Neuronal stem cell (in vitro differentiated cells): ENCODE results near the gene LILRB4.

Experiments used
- DNase-seq: peaks from one replicate; pipeline ENCODE4 v3.0.0-alpha.2; 2013; ENCODE audit warnings: low spot score
- H2AFZ ChIP-seq: one replicate; pipeline ENCODE4 v1.6.1; 2013; ENCODE audit warnings: mild to moderate bottlenecking, low read length, inconsistent platforms
- H2AK5ac ChIP-seq: 2 replicates; pipeline ENCODE4 v1.6.1; 2013; ENCODE audit warnings: low read depth, mild to moderate bottlenecking, inconsistent platforms, low read length, moderate library complexity, mixed read lengths
- H2BK120ac ChIP-seq: 2 replicates; pipeline ENCODE4 v1.6.1; 2013; ENCODE audit warnings: low read depth, mild to moderate bottlenecking, inconsistent platforms, low read length, moderate library complexity, mixed read lengths
- H2BK12ac ChIP-seq: one replicate; pipeline ENCODE4 v1.6.1; 2013; ENCODE audit warnings: low read length, inconsistent platforms
- H2BK15ac ChIP-seq: 2 replicates; pipeline ENCODE4 v1.6.1; 2013; ENCODE audit warnings: mild to moderate bottlenecking, low read length, inconsistent platforms, mixed read lengths
- H2BK5ac ChIP-seq: one replicate; pipeline ENCODE4 v1.6.1; 2013; ENCODE audit warnings: inconsistent platforms, mild to moderate bottlenecking, low read length, moderate library complexity
- H3K14ac ChIP-seq: one replicate; pipeline ENCODE4 v1.6.1; 2013; ENCODE audit warnings: low read length, inconsistent platforms
- H3K18ac ChIP-seq: 2 replicates; pipeline ENCODE4 v1.6.1; 2013; ENCODE audit warnings: low read length, inconsistent platforms
- H3K23ac ChIP-seq: 2 replicates; pipeline ENCODE4 v1.6.1; 2013; ENCODE audit warnings: low read depth, mild to moderate bottlenecking, mixed read lengths, low read length, inconsistent platforms; ENCODE audit not compliant: poor library complexity
- H3K27ac ChIP-seq: replicated peaks from 3 replicates; pipeline ENCODE4 v1.5.1; 2013; ENCODE audit warnings: low read length, inconsistent platforms
- H3K27me3 ChIP-seq, 3 experiments: 2 replicates each; pipeline ENCODE4 v1.6.1; 2013; ENCODE audit warnings: low read length in 3 of 3, mild to moderate bottlenecking in 2 of 3, inconsistent platforms in 1 of 3, low read depth in 1 of 3, mixed read lengths in 1 of 3, moderate library complexity in 1 of 3; ENCODE audit not compliant: control insufficient read depth in 3 of 3, insufficient read depth in 3 of 3
- H3K36me3 ChIP-seq, 2 donors: replicated peaks in 1 of 2; 2 replicates each; pipeline ENCODE4 v1.6.1; 2013; ENCODE audit warnings: low read length in 2 of 2; ENCODE audit not compliant: control insufficient read depth in 2 of 2, insufficient read depth in 2 of 2
- H3K4ac ChIP-seq: 2 replicates; pipeline ENCODE4 v1.6.1; 2013; ENCODE audit warnings: inconsistent platforms, mild to moderate bottlenecking, low read length, moderate library complexity
- H3K4me1 ChIP-seq, 2 donors: 1 replicate in 1 of 2; 2 replicates in 1 of 2; pipeline ENCODE4 v1.6.1; 2013; ENCODE audit warnings: low read length in 2 of 2, low read depth in 1 of 2; ENCODE audit not compliant: control insufficient read depth in 2 of 2, insufficient read depth in 1 of 2
- H3K4me2 ChIP-seq: one replicate; pipeline ENCODE4 v1.6.1; 2013; ENCODE audit warnings: mild to moderate bottlenecking, low read length, inconsistent platforms; ENCODE audit not compliant: insufficient read depth, poor library complexity, severe bottlenecking
- H3K4me3 ChIP-seq, 2 donors: 2 replicates each; pipeline ENCODE4 v1.5.1; 2013; ENCODE audit warnings: low read length in 2 of 2, mild to moderate bottlenecking in 2 of 2, inconsistent platforms in 1 of 2, moderate library complexity in 1 of 2
- H3K79me1 ChIP-seq: one replicate; pipeline ENCODE4 v1.6.1; 2013; ENCODE audit warnings: low read depth, mild to moderate bottlenecking, inconsistent platforms, low read length, moderate library complexity
- H3K9ac ChIP-seq: one replicate; pipeline ENCODE4 v1.6.1; 2013; ENCODE audit warnings: mild to moderate bottlenecking, low read depth, low read length, inconsistent platforms; ENCODE audit not compliant: poor library complexity
- H3K9me3 ChIP-seq, 2 donors: replicated peaks in 1 of 2; 2 replicates each; pipeline versions ENCODE3 to v1.6.1; 2013; ENCODE audit warnings: low read length in 2 of 2, mild to moderate bottlenecking in 2 of 2, inconsistent platforms in 1 of 2, low read depth in 1 of 2, mixed read lengths in 1 of 2, moderate library complexity in 1 of 2; ENCODE audit not compliant: control insufficient read depth in 2 of 2, insufficient read depth in 1 of 2
- H4K8ac ChIP-seq: one replicate; pipeline ENCODE4 v1.6.1; 2013; ENCODE audit warnings: low read depth, mild to moderate bottlenecking, inconsistent platforms, low read length, moderate library complexity
- H4K91ac ChIP-seq: one replicate; pipeline ENCODE4 v1.6.1; 2013; ENCODE audit warnings: low read length, low read depth, mild to moderate bottlenecking, inconsistent platforms; ENCODE audit not compliant: poor library complexity
- WGBS, 2 donors: extraction: QIAGEN DNeasy Blood & Tissue Kit; methylation state at CpG; one replicate each; pipeline ENCODE4 v1.1.7; 2013; ENCODE audit warnings: missing lambda C conversion rate in 2 of 2, mixed read lengths in 1 of 2; ENCODE audit not compliant: insufficient read length in 2 of 2, insufficient replicate concordance in 1 of 2; ENCODE audit errors: extremely low coverage in 2 of 2; 5-methylcytosine and 5-hydroxymethylcytosine counted together

The LILRB4 gene

DNA sequence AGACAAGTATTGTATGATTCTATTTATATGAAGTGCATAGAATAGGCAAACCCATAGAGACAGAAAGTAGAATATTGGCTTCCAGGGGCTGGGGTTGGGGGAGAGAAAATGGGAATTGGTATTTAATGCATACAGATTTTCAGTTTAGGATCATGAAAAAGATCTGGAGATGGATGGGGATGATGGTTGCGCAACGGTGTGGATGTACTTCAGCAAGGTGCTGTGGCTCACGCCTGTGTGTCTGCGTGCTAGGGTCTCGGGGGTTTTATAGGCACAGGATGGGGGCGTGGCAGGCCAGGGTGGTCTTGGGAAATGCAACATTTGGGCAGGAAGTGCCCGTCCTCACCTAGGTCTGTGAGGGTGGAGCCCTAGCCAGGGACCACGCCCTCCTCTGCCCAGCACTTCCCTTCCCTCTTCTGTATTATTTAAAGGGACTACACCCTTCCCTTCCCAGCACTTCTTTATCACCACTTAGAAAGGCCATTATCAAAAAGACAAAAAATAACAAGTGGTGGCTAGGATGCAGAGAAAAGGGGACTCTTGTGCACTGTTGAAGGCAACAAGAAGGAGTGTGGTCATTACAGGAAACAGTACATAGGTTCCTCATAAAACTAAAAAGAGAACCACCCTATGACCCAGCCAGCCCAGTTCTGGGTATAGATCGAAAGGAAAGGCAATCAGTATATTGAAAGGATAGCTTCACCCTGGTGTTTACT, 29.0 kb downstream of the LILRB4 start:
- no peak overlapping the region for H3K9ac ChIP-seq
- H3K18ac ChIP-seq = no peak overlapping the region
- H2BK15ac ChIP-seq = no peak overlapping the region
- no peak overlapping the region for H2AK5ac ChIP-seq
- WGBS, 2 donors = no CpG with 5 or more reads among the region's 9 CpGs
- no peaks in the 10 kb centered on the region for H3K36me3 ChIP-seq
- no peak for DNase-seq
- no peak overlapping the region for H2BK12ac ChIP-seq
- H3K4me2 ChIP-seq = no peak overlapping the region
- H2BK5ac ChIP-seq = no peak overlapping the region
- no peak overlapping the region for H4K8ac ChIP-seq
- H3K4ac ChIP-seq = no peak overlapping the region
- no peak overlapping the region for H3K27ac ChIP-seq
- H3K14ac ChIP-seq = no peak overlapping the region
- H2AFZ ChIP-seq = no peak overlapping the region
- no peaks in the 10 kb centered on the region for H3K4me1 ChIP-seq
- H3K27me3 ChIP-seq = peaks cover 0 to 4% (median 0%) of the 10 kb centered on the region in 3 experiments
- no peak overlapping the region for H4K91ac ChIP-seq
- H3K79me1 ChIP-seq = no peaks in the 10 kb centered on the region
- H3K4me3 ChIP-seq = no peak overlapping the region
- H3K9me3 ChIP-seq = peaks cover 0 to 30% of the 10 kb centered on the region in 2 donors
- no peak overlapping the region for H2BK120ac ChIP-seq
- H3K23ac ChIP-seq = no peak overlapping the region

DNA sequence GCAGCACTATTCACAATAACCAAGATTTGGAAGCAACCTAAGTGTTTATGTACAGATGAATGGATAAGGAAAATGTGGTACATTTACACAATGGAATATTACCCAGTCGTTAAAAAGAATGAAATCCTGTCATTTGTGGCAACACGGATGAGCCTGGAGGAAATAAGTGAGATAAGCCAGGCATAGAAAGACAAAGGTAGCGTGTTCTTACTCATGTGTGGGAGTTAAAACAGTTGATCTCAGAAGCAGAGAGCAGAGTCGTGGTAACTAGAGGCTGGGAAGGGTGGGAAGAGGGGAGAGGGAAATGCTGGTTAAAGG, 29.5 kb downstream of the LILRB4 start:
- Histone ChIP-seq H3K9me3 (peaks cover 0 to 31% of the 10 kb centered on the region in 2 donors), H3K27ac (no peak overlapping the region), H2BK12ac (no peak overlapping the region), H2BK120ac (no peak overlapping the region), H3K9ac (no peak overlapping the region), H2AFZ (no peak overlapping the region), H3K23ac (no peak overlapping the region), H3K27me3 (peaks cover 0 to 4% (median 0%) of the 10 kb centered on the region in 3 experiments), H3K36me3 (no peaks in the 10 kb centered on the region), H4K91ac (no peak overlapping the region), H3K4me3 (no peak overlapping the region), H3K4me1 (no peaks in the 10 kb centered on the region), H3K79me1 (no peaks in the 10 kb centered on the region), H3K18ac (no peak overlapping the region), H3K14ac (no peak overlapping the region), H3K4ac (no peak overlapping the region), H2AK5ac (no peak overlapping the region), H2BK15ac (no peak overlapping the region), H3K4me2 (no peak overlapping the region), H2BK5ac (no peak overlapping the region), H4K8ac (no peak overlapping the region)
- WGBS, 2 donors = no CpG with 5 or more reads among the region's 4 CpGs
- no peak for DNase-seq

DNA sequence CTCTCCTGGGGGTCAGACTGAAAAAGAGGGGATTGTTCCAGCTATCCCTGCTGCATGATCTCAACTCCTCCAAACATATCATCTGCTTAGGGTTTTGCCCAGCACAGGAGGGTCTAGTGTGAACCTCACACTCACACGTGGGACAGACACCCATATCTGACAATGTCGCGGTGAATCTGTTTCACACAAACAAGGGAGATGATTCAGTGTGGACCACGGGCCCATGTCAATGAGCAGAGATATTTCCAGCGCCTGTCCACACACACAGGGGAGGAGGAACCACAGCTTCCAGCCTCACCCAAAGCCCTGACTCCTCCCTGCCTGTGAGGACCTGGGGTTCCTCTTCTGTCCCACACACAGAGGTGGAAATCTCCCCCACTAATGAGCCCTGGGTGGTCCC, 31.9 kb downstream of the LILRB4 start:
- no CpG with 5 or more reads among the region's 5 CpGs for WGBS, 2 donors
- Histone ChIP-seq H3K4me3 (no peak overlapping the region), H3K14ac (no peak overlapping the region), H4K91ac (no peak overlapping the region), H3K9me3 (peaks cover 0 to 36% of the 10 kb centered on the region in 2 donors), H2AK5ac (no peak overlapping the region), H2BK5ac (no peak overlapping the region), H3K4ac (no peak overlapping the region), H3K4me2 (no peak overlapping the region), H3K36me3 (no peaks in the 10 kb centered on the region), H2AFZ (no peak overlapping the region), H2BK15ac (no peak overlapping the region), H3K27ac (no peak overlapping the region), H3K18ac (no peak overlapping the region), H2BK12ac (no peak overlapping the region), H3K4me1 (no peaks in the 10 kb centered on the region), H3K9ac (no peak overlapping the region), H3K79me1 (peaks cover 1% of the 10 kb centered on the region), H4K8ac (no peak overlapping the region), H3K23ac (no peak overlapping the region), H3K27me3 (peaks cover 0 to 4% (median 0%) of the 10 kb centered on the region in 3 experiments), H2BK120ac (no peak overlapping the region)
- DNase-seq = no peak

DNA sequence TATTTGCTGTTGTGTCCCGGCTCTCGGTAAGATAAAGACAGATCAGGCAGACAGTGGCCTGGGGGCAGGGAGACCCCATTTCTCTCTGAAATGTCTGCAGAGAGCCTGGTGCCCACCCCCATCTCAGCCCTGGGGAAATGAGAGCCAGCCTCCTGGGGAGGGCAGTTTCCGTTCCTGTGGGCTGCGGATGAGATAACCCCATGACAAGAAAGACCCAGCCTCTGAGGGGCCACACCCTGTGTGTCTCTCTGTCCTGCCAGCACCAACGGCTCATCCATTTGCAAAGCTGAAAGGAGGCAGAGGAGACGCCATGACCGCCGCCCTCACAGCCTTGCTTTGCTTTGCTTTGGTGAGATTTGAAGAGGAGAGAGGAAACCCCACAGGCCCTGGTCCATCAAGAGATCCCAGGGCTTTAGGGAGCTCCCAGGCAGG, 33.3 kb downstream of the LILRB4 start:
- Histone ChIP-seq H3K18ac (no peak overlapping the region), H3K4me1 (no peaks in the 10 kb centered on the region), H2BK5ac (no peak overlapping the region), H2BK15ac (no peak overlapping the region), H3K9me3 (peaks cover 0 to 45% of the 10 kb centered on the region in 2 donors), H4K91ac (no peak overlapping the region), H3K9ac (no peak overlapping the region), H3K23ac (peak overlapping the region; percentile 10), H3K27me3 (peaks cover 0 to 4% (median 0%) of the 10 kb centered on the region in 3 experiments), H3K14ac (no peak overlapping the region), H2AFZ (no peak overlapping the region), H4K8ac (no peak overlapping the region), H3K4me3 (no peak overlapping the region), H2BK12ac (no peak overlapping the region), H3K79me1 (peaks cover 1% of the 10 kb centered on the region), H3K4me2 (no peak overlapping the region), H3K4ac (no peak overlapping the region), H2AK5ac (no peak overlapping the region), H2BK120ac (no peak overlapping the region), H3K27ac (no peak overlapping the region), H3K36me3 (no peaks in the 10 kb centered on the region)
- no peak for DNase-seq
- no CpG with 5 or more reads among the region's 8 CpGs for WGBS, 2 donors
